Endothelial cell of umbilical vein (primary cell): ENCODE measurements around the gene RPL21. TPM values are rescaled to one million over a fixed set of nuclear protein-coding genes. Genes with fewer than 3 reads are reported as not detected.

ENCODE experiments used
- BruUV-seq: library from RNA; stranded (reverse); fragments of 400-500 nt; replicated peaks from 2 replicates; lab custom pipeline; 2021; lab: Mats Ljungman, UMichigan
- CTCF ChIA-PET: fragments of 300-600, 350-600 bp; sonication (Branson Sonifier 250); formaldehyde crosslinking; loops from one replicate; lab custom pipeline; 2021; ENCODE audit warnings: antibody characterized with exemption, inconsistent platforms; lab: Charles Lee
- POLR2A ChIA-PET: fragments of 300-600, 350-600 bp; sonication (Branson Sonifier 250); formaldehyde crosslinking; loops from one replicate; lab custom pipeline; 2021; ENCODE audit warnings: antibody characterized with exemption, inconsistent platforms; lab: Charles Lee
- DNase-seq: peaks from one replicate; pipeline ENCODE4 v3.0.0-alpha.2; 2011; ENCODE audit warnings: low read depth, low spot score
- FAIRE-seq: peaks from 2 replicates; lab custom pipeline; 2011; peaks lifted over from hg19 to GRCh38; lab: Jason Lieb, UNC
- H2AFZ ChIP-seq: 2 replicates; pipeline ENCODE4 v1.6.0; 2012; ENCODE audit warnings: low read depth, low read length, control low read depth, inconsistent platforms
- H3K27ac ChIP-seq: 2 replicates; pipeline ENCODE4 v1.5.1; 2011; ENCODE audit warnings: low read depth, mild to moderate bottlenecking, control low read depth, low read length, moderate library complexity; ENCODE audit not compliant: insufficient read depth
- H3K27me3 ChIP-seq, 2 experiments: 2 replicates each; pipeline versions ENCODE4 v1.6.0 to v1.6.1; 2011; ENCODE audit warnings: low read length in 2 of 2, mixed read lengths in 1 of 2; ENCODE audit not compliant: control insufficient read depth in 2 of 2, insufficient read depth in 2 of 2
- H3K36me3 ChIP-seq, 2 experiments: 2 replicates in 1 of 2; 3 replicates in 1 of 2; pipeline ENCODE4 v1.5.1; 2011; ENCODE audit warnings: low read length in 2 of 2, mild to moderate bottlenecking in 1 of 2, moderate library complexity in 1 of 2; ENCODE audit not compliant: control insufficient read depth in 2 of 2, insufficient read depth in 2 of 2; ENCODE audit errors: extremely low read depth in 1 of 2
- H3K4me1 ChIP-seq: 3 replicates; pipeline ENCODE4 v1.5.1; 2011; ENCODE audit warnings: mild to moderate bottlenecking, low read length; ENCODE audit not compliant: control insufficient read depth, insufficient read depth; ENCODE audit errors: extremely low read depth
- H3K4me2 ChIP-seq: 2 replicates; pipeline ENCODE4 v1.6.1; 2011; ENCODE audit warnings: low read length, control low read depth, mixed read lengths; ENCODE audit not compliant: insufficient read depth
- H3K4me3 ChIP-seq, 3 experiments: fragments of 200-600 bp in 1 of 3; sonication (generic), shearing (Covaris generic) in 1 of 3; replicated peaks in 1 of 3; 2 replicates each; pipeline ENCODE4 v1.5.1; 2011 to 2016; ENCODE audit warnings: control low read depth in 3 of 3, low read length in 3 of 3, mild to moderate bottlenecking in 2 of 3, inconsistent platforms in 1 of 3, low read depth in 1 of 3, moderate library complexity in 1 of 3; ENCODE audit not compliant: insufficient read depth in 1 of 3
- H3K79me2 ChIP-seq: 2 replicates; pipeline ENCODE4 v1.6.0; 2012; ENCODE audit warnings: low read length, inconsistent platforms; ENCODE audit not compliant: control insufficient read depth, insufficient read depth
- H3K9ac ChIP-seq: replicated peaks from 2 replicates; pipeline ENCODE3; 2011; ENCODE audit warnings: low read length, control low read depth; ENCODE audit not compliant: insufficient read depth; ENCODE audit errors: extremely low read depth
- H3K9me1 ChIP-seq: replicated peaks from 3 replicates; pipeline ENCODE4 v1.6.0; 2011; ENCODE audit warnings: mild to moderate bottlenecking, low read length; ENCODE audit not compliant: control insufficient read depth, insufficient read depth; ENCODE audit errors: extremely low read depth
- H3K9me3 ChIP-seq: replicated peaks from 2 replicates; pipeline ENCODE4 v1.5.1; 2012; ENCODE audit warnings: low read length, inconsistent platforms; ENCODE audit not compliant: control insufficient read depth, insufficient read depth
- H4K20me1 ChIP-seq: replicated peaks from 2 replicates; pipeline ENCODE3; 2011; ENCODE audit warnings: mild to moderate bottlenecking, low read length; ENCODE audit not compliant: control insufficient read depth, insufficient read depth; ENCODE audit errors: extremely low read depth
- CTCF ChIP-seq, 2 donors: IDR thresholded peaks; 1 replicate in 1 of 2; 2 replicates in 1 of 2; pipeline ENCODE4 v1.5.1; 2011; ENCODE audit warnings: low read length in 2 of 2, mild to moderate bottlenecking in 2 of 2, moderate library complexity in 2 of 2, control low read depth in 1 of 2, inconsistent platforms in 1 of 2, low read depth in 1 of 2; ENCODE audit not compliant: insufficient read depth in 1 of 2; ENCODE audit errors: extremely low read depth in 1 of 2
- EZH2 ChIP-seq: IDR thresholded peaks from 2 replicates; pipeline ENCODE4 v1.6.1; 2012; ENCODE audit warnings: borderline replicate concordance, low read depth, mild to moderate bottlenecking, moderate library complexity, low read length, inconsistent platforms; ENCODE audit not compliant: severe bottlenecking
- FOS ChIP-seq: IDR thresholded peaks from 2 replicates; pipeline ENCODE4 v1.6.1; 2011; ENCODE audit warnings: mild to moderate bottlenecking, low read length, moderate library complexity, borderline replicate concordance; ENCODE audit not compliant: insufficient read depth
- GATA2 ChIP-seq: IDR thresholded peaks from 2 replicates; pipeline ENCODE4 v1.7.0; 2011; ENCODE audit warnings: low read depth, mild to moderate bottlenecking, moderate library complexity, mixed read lengths, low read length; ENCODE audit not compliant: insufficient read length, insufficient read depth
- JUN ChIP-seq: IDR thresholded peaks from 2 replicates; pipeline ENCODE4 v1.6.1; 2011; ENCODE audit warnings: borderline replicate concordance, low read depth; ENCODE audit not compliant: insufficient read length, insufficient read depth
- MAX ChIP-seq: IDR thresholded peaks from 2 replicates; pipeline ENCODE4 v1.6.1; 2011; ENCODE audit not compliant: insufficient read depth, insufficient read length
- MYC ChIP-seq: IDR thresholded peaks from one replicate; pipeline ENCODE4 v1.6.1; 2011; ENCODE audit warnings: mild to moderate bottlenecking, low read depth, low read length
- POLR2A ChIP-seq: IDR thresholded peaks from 2 replicates; pipeline ENCODE4 v1.6.1; 2012; ENCODE audit warnings: low read depth, mild to moderate bottlenecking, control low read depth, low read length
- POLR2AphosphoS5 ChIP-seq: IDR thresholded peaks from 2 replicates; pipeline ENCODE4 v1.6.1; 2012; ENCODE audit warnings: low read depth, mild to moderate bottlenecking, control low read depth, low read length, moderate library complexity; ENCODE audit not compliant: insufficient read depth
- dilution Hi-C: fragments of 300-500 bp; cut with MboI; formaldehyde crosslinking; loops from one replicate; pipeline ENCODE4 v1.15.0; 2019; ENCODE audit warnings: low sequenced_read_pairs; ENCODE audit not compliant: extremely low pct_ligation_motif_present
- intact Hi-C: fragments of 100-400 bp; cut with micrococcal nuclease; formaldehyde crosslinking; loops from one replicate; pipeline ENCODE4 v1.10.0; 2022
- polyA plus RNA-seq, 4 experiments: library from polyadenylated mRNA; depleted of rRNA in 3 of 4; stranded (reverse) in 3 of 4; unstranded in 1 of 4; fragments of >200 nt; gene quantifications; 2 replicates each; pipeline versions ENCODE4 v1.2.1 to v1.2.3, GENCODE V29; 2011 to 2012; ENCODE audit warnings: missing spikeins in 1 of 4
- total RNA-seq: library from RNA; stranded (reverse); gene quantifications from 2 replicates; pipeline ENCODE4 v1.2.3, GENCODE V29; 2021

Gene RPL21
- total and polyA plus RNA-seq, 2 donors (not counting 3 experiments of a cell fraction or from before 2014, with no cell fraction given), result 585 to 871 TPM

GRCh38 chr13:27269114-27269665 is 17.8 kb downstream of the RPL21 start:
- Histone ChIP-seq H3K36me3 (no peaks in the 10 kb centered on the region), H3K27ac (no peak overlapping the region), H3K4me1 (peaks cover 16% of the 10 kb centered on the region), H4K20me1 (no peaks in the 10 kb centered on the region), H3K9me3 (no peaks in the 10 kb centered on the region), H3K79me2 (no peaks in the 10 kb centered on the region), H2AFZ (no peak overlapping the region), H3K4me3 (no peak overlapping the region), H3K9ac (no peak overlapping the region), H3K9me1 (no peaks in the 10 kb centered on the region), H3K27me3 (peaks cover 3 to 4% of the 10 kb centered on the region in 2 experiments), H3K4me2 (no peak overlapping the region)
- no peak for TF ChIP-seq FOS
- TF ChIP-seq JUN, result no peak
- no TSS peak for BruUV-seq
- dilution Hi-C loops, result no loop called here
- DNase-seq, result no peak
- POLR2A ChIA-PET, result no interaction called here
- CTCF ChIA-PET, result no interaction called here
- intact Hi-C loops, result no loop called here
- FAIRE-seq, result no peak

- peak within 1 kb of the TSS; percentile 12 for H3K27ac ChIP-seq
- ChIA-PET CTCF (interaction anchor here (0.6 to 2.4 kb wide), 20 partner anchors 10 to 686 kb away, joined by 3 to 17 read pairs (median 5); partner anchors contain the start of gene RPL21), POLR2A (interaction anchor here (0.8 to 1.0 kb wide), 3 partner anchors 9 to 20 kb away, joined by 3 read pairs; no protein-coding TSS in a partner anchor)
- no peaks in the 10 kb centered on the region for H4K20me1 ChIP-seq
- H3K36me3 ChIP-seq, result no peaks in the 10 kb centered on the region
- peak within 1 kb of the TSS; percentile 31 for H3K9ac ChIP-seq
- DNase-seq, result peak; percentile 87
- no peaks in the 10 kb centered on the region for H3K9me1 ChIP-seq
- H3K4me1 ChIP-seq, result peaks cover 16% of the 10 kb centered on the region
- H3K9me3 ChIP-seq, result no peaks in the 10 kb centered on the region
- dilution Hi-C loops, result no loop called here
- intact Hi-C loops, result loop anchor here (1.0 to 5.0 kb wide), 4 partner anchors 20 to 180 kb away; partner anchors contain the start of genes MTIF3 and RPL21
- no peak for TF ChIP-seq MYC
- no peak for TF ChIP-seq FOS
- TF ChIP-seq POLR2A, result peak; percentile 75
- TF ChIP-seq GATA2, result no peak
- TF ChIP-seq MAX, result no peak
- peak; percentile 56 for TF ChIP-seq POLR2AphosphoS5
- no peak for TF ChIP-seq EZH2
- TF ChIP-seq JUN, result no peak
- peak; percentile 84 to 91 for TF ChIP-seq CTCF (IDR thresholded peaks at IDR 0.05; ENCODE audit: extremely low read depth in 1 of 2, insufficient read depth in 1 of 2, low read depth in 1 of 2, low read length in 2 of 2)
- peaks cover 17 to 18% of the 10 kb centered on the region in 2 experiments for H3K27me3 ChIP-seq
- H3K4me2 ChIP-seq, result peak within 1 kb of the TSS; percentile 91
- H3K79me2 ChIP-seq, result no peaks in the 10 kb centered on the region
- TSS peak; percentile 42 for BruUV-seq
- peak; percentile 79 for FAIRE-seq
- H2AFZ ChIP-seq, result peak within 1 kb of the TSS; percentile 95
- peak within 1 kb of the TSS; percentile 36 to 71 (median 67) for H3K4me3 ChIP-seq
These were observed 19.5 kb downstream of the RPL21 start, which contains the start of gene RASL11A for GRCh38 chr13:27270594-27271520. Gene RASL11A, plus strand, starts transcription at chr13:27270830. Its CDS starts 115 bp downstream, at chr13:27270945.
